Measurements from ENCODE around the gene PPP2R2D. TPM values are rescaled to one million over a fixed set of nuclear protein-coding genes. Genes with fewer than 3 reads are reported as not detected.

Gene PPP2R2D
- polyA plus RNA-seq, 1 donor (not counting 4 experiments of a cell fraction or from before 2014, with no cell fraction given) = 49.1 TPM

GRCh38 chr10:131858583-131859340, 42.0 kb upstream of the PPP2R2D start:
- Histone ChIP-seq H2AFZ (ENCODE audit: control insufficient read depth, low read length) (no peak overlapping the region), H3K36me3 (ENCODE audit: control insufficient read depth in 2 of 2, extremely low read depth in 1 of 2, insufficient read depth in 2 of 2, low read length in 2 of 2) (no peaks in the 10 kb centered on the region), H3K4me2 (ENCODE audit: control insufficient read depth, extremely low read depth, insufficient read depth, low read depth, low read length) (no peak overlapping the region), H3K4me3 (ENCODE audit: control insufficient read depth in 2 of 3, extremely low read depth in 1 of 3, insufficient read depth in 2 of 3, low read depth in 1 of 3, low read length in 3 of 3) (no peak overlapping the region), H3K9me3 (ENCODE audit: control insufficient read depth, low read depth, low read length) (no peaks in the 10 kb centered on the region), H3K9ac (ENCODE audit: control insufficient read depth, extremely low read depth, insufficient read depth, low read length) (no peak overlapping the region), H4K20me1 (ENCODE audit: control insufficient read depth, extremely low read depth, insufficient read depth, low read length) (no peaks in the 10 kb centered on the region), H3K4me1 (ENCODE audit: control insufficient read depth, extremely low read depth, insufficient read depth, low read length) (no peaks in the 10 kb centered on the region), H3K9me1 (ENCODE audit: control insufficient read depth, extremely low read depth, insufficient read depth, low read length) (no peaks in the 10 kb centered on the region), H3K27me3 (ENCODE audit: control insufficient read depth, extremely low read depth, insufficient read depth, low read length) (no peaks in the 10 kb centered on the region), H3K79me2 (ENCODE audit: control insufficient read depth, insufficient read depth, low read length) (no peaks in the 10 kb centered on the region), H3K27ac (ENCODE audit: control insufficient read depth, insufficient read depth, low read length) (no peak overlapping the region)
- no peak for DNase-seq (ENCODE audit: low read depth, low spot score)
- TF ChIP-seq EZH2 (IDR thresholded peaks at IDR 0.05; ENCODE audit: low read length) = no peak
- no peak for TF ChIP-seq CTCF (optimal IDR thresholded peaks at IDR 0.05 in 1 of 3, IDR thresholded peaks at IDR 0.05 in 1 of 3, conservative IDR thresholded peaks at IDR 0.05 in 1 of 3; ENCODE audit: extremely low read depth in 1 of 3, insufficient read depth in 2 of 3, low read length in 3 of 3)
- no peak for FAIRE-seq
- dilution Hi-C loops (cut with MboI; ENCODE audit: extremely low pct_ligation_motif_present, low sequenced_read_pairs) = no loop called here

GRCh38 chr10:131859341-131860020, 41.3 kb upstream of the PPP2R2D start:
- no peak overlapping the region for H3K9ac ChIP-seq (ENCODE audit: control insufficient read depth, extremely low read depth, insufficient read depth, low read length)
- H2AFZ ChIP-seq (ENCODE audit: control insufficient read depth, low read length) = no peak overlapping the region
- no peaks in the 10 kb centered on the region for H3K27me3 ChIP-seq (ENCODE audit: control insufficient read depth, extremely low read depth, insufficient read depth, low read length)
- TF ChIP-seq EZH2 (IDR thresholded peaks at IDR 0.05; ENCODE audit: low read length) (no peak), CTCF (optimal IDR thresholded peaks at IDR 0.05 in 1 of 3, IDR thresholded peaks at IDR 0.05 in 1 of 3, conservative IDR thresholded peaks at IDR 0.05 in 1 of 3; ENCODE audit: extremely low read depth in 1 of 3, insufficient read depth in 2 of 3, low read length in 3 of 3) (no peak)
- no peaks in the 10 kb centered on the region for H3K9me3 ChIP-seq (ENCODE audit: control insufficient read depth, low read depth, low read length)
- no peaks in the 10 kb centered on the region for H3K9me1 ChIP-seq (ENCODE audit: control insufficient read depth, extremely low read depth, insufficient read depth, low read length)
- no peaks in the 10 kb centered on the region for H4K20me1 ChIP-seq (ENCODE audit: control insufficient read depth, extremely low read depth, insufficient read depth, low read length)
- no peaks in the 10 kb centered on the region for H3K79me2 ChIP-seq (ENCODE audit: control insufficient read depth, insufficient read depth, low read length)
- H3K27ac ChIP-seq (ENCODE audit: control insufficient read depth, insufficient read depth, low read length) = no peak overlapping the region
- dilution Hi-C loops (cut with MboI; ENCODE audit: extremely low pct_ligation_motif_present, low sequenced_read_pairs) = no loop called here
- DNase-seq (ENCODE audit: low read depth, low spot score) (no peak), FAIRE-seq (no peak)
- H3K36me3 ChIP-seq (ENCODE audit: control insufficient read depth in 2 of 2, extremely low read depth in 1 of 2, insufficient read depth in 2 of 2, low read length in 2 of 2) = no peaks in the 10 kb centered on the region
- H3K4me2 ChIP-seq (ENCODE audit: control insufficient read depth, extremely low read depth, insufficient read depth, low read depth, low read length) = no peak overlapping the region
- H3K4me1 ChIP-seq (ENCODE audit: control insufficient read depth, extremely low read depth, insufficient read depth, low read length) = no peaks in the 10 kb centered on the region
- H3K4me3 ChIP-seq (ENCODE audit: control insufficient read depth in 2 of 3, extremely low read depth in 1 of 3, insufficient read depth in 2 of 3, low read depth in 1 of 3, low read length in 3 of 3) = no peak overlapping the region

Data from keratinocyte (primary cell).